ENCODE data around the gene GPR3. TPM values are rescaled to one million over a fixed set of nuclear protein-coding genes. Genes with fewer than 3 reads are reported as not detected.

Gene GPR3
- polyA plus RNA-seq, 1 experiment, result 1.3 TPM

DNA sequence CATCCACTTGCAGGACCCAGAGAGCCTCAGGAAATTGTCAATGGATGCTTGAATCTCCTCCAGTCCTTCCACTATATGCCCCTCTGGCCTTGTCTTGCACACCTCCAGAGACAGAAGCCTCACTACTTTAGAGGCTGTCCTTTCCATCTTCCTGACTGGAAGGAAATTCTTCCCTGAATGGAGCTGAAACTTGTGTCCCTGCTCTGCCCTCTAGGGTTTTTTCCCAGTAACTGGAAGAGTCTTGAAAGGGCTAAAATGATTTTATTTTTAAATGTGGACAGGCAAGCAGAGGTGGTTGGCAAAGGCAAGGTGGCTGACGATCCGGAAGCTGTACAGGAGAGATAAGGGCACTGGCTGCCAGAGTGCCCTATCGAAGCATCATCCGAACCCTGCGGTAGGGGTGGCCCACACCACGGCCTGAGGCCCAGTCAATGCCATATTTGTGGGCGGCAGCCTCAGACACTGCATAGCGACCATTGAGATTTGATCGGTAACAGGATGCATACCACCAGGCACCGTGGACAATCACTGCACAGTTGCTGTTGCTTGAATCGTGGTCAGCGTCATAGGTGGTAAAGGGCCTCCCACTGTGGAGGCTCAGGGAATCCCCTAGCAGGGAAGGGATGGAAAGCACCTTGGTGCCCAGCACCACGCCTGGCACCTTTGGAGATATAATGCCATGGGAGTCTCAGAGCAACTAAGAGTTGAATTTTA lies 23.4 kb upstream of the GPR3 start:
- Histone ChIP-seq H3K27ac (ENCODE audit: low read depth, low read length) (no peak overlapping the region), H3K27me3 (ENCODE audit: control insufficient read depth, insufficient read depth, low read length) (no peaks in the 10 kb centered on the region), H3K4me3 (ENCODE audit: low read depth, low read length) (no peak overlapping the region), H3K9me3 (ENCODE audit: control insufficient read depth, insufficient read depth, low read length) (no peaks in the 10 kb centered on the region; the same call in 1 of the 2 replicates)
- DNase-seq (ENCODE audit: low read depth, low spot score), result no peak
- TF ChIP-seq, protein P1, sequence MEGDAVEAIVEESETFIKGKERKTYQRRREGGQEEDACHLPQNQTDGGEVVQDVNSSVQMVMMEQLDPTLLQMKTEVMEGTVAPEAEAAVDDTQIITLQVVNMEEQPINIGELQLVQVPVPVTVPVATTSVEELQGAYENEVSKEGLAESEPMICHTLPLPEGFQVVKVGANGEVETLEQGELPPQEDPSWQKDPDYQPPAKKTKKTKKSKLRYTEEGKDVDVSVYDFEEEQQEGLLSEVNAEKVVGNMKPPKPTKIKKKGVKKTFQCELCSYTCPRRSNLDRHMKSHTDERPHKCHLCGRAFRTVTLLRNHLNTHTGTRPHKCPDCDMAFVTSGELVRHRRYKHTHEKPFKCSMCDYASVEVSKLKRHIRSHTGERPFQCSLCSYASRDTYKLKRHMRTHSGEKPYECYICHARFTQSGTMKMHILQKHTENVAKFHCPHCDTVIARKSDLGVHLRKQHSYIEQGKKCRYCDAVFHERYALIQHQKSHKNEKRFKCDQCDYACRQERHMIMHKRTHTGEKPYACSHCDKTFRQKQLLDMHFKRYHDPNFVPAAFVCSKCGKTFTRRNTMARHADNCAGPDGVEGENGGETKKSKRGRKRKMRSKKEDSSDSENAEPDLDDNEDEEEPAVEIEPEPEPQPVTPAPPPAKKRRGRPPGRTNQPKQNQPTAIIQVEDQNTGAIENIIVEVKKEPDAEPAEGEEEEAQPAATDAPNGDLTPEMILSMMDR (IDR thresholded peaks at IDR 0.05; ENCODE audit: low read depth, low read length), result peak; percentile 47
- POLR2A ChIA-PET, result no interaction called here
- CTCF ChIA-PET, result interaction anchor here (0.5 to 5.3 kb wide), 6 partner anchors 12 to 253 kb away, joined by 3 to 75 read pairs (median 6); no protein-coding TSS in a partner anchor

DNA sequence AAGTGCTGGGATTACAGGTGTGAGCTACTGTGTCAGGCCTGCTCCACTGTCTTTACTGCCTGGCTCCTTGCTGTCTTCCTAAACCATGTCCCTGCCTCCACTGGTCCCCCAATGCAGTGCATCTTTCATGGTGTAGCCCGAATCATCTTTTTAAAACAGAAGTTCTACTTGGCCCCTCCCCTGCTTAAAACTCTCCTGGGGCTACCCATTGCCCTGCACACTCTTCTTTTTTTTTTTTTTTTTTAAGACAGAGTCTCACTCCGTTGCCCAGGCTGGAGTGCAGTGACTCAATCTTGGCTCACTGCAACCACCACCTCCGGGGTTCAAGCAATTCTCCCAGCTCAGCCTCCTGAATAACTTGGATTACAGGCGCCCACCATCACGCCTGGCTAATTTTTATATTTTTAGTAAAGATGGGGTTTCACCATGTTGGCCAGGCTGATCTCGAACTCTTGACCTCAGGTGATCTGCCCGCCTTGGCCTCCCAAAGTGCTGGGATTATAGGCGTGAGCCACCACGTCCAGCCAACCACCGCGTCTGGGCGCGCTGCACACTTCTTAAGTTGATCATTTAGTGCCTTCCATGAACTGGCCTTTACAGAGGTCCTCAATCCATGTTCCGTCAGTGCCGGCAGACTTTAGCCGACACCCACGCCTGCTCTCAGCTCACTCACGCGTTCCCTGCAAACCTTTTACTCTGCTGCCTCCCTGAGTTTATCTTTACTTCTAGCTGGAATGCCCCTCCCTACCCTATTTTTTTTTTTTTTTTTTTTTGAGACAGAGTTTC lies 20.2 kb upstream of the GPR3 start:
- Histone ChIP-seq H3K27me3 (ENCODE audit: control insufficient read depth, insufficient read depth, low read length) (peaks cover 7% of the 10 kb centered on the region), H3K27ac (ENCODE audit: low read depth, low read length) (no peak overlapping the region), H3K4me3 (ENCODE audit: low read depth, low read length) (no peak overlapping the region), H3K9me3 (ENCODE audit: control insufficient read depth, insufficient read depth, low read length) (no peaks in the 10 kb centered on the region)
- POLR2A ChIA-PET, result no interaction called here
- CTCF ChIA-PET, result interaction anchor here (0.7 to 1.7 kb wide), 4 partner anchors 14 to 40 kb away, joined by 3 to 6 read pairs (median 4); no protein-coding TSS in a partner anchor
- TF ChIP-seq, protein P1 (IDR thresholded peaks at IDR 0.05; ENCODE audit: low read depth, low read length), result no peak
- DNase-seq (ENCODE audit: low read depth, low spot score), result no peak

DNA sequence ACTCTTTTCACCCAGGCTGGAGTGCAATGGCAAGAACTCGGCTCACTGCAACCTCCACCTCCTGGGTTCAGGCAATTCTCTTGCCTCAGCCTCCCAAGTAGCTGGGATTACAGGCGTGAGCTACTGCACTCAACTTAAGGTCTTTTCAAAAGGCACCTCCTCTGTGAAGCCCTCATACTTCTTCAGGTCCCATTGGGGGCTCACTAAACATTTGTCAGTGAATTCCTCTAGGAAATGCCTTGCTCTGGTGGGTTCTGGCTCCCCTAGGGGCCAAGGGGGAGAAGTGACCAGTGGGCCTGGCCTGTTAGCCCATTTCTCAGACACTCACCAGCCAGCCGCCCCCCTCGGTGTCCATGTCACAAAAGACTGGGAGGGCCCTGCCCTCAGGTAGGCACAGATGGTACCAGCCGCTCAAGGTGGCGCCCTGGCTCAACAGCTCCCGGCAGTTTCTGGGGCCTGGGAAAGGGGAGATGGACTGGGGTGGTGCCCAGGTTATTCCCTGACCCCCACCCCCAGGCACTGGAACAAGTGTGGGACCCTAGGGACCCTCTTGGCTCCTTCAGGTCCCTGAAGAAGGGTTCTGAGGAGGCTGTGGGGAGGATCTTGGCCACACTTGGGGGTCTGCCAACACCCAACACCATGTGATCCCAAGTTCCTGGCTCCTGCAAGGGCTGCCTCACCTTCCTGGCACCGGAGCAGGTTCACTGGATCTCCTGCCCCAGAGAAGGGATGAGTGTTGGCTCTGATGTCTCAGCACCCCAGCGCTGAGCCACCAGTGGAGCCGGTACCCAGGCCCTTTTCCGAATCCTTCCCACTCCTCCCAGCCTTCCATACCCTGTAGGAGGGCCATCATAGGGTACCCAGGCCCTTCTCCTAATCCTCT lies 19.4 kb upstream of the GPR3 start:
- Histone ChIP-seq H3K27me3 (ENCODE audit: control insufficient read depth, insufficient read depth, low read length) (peaks cover 7% of the 10 kb centered on the region), H3K27ac (ENCODE audit: low read depth, low read length) (no peak overlapping the region), H3K9me3 (ENCODE audit: control insufficient read depth, insufficient read depth, low read length) (no peaks in the 10 kb centered on the region), H3K4me3 (ENCODE audit: low read depth, low read length) (no peak overlapping the region)
- POLR2A ChIA-PET, result no interaction called here
- CTCF ChIA-PET, result interaction anchor here (0.7 to 1.7 kb wide), 4 partner anchors 13 to 40 kb away, joined by 3 to 6 read pairs (median 4); no protein-coding TSS in a partner anchor
- DNase-seq (ENCODE audit: low read depth, low spot score), result no peak
- TF ChIP-seq, protein P1 (IDR thresholded peaks at IDR 0.05; ENCODE audit: low read depth, low read length), result peak; percentile 46

DNA sequence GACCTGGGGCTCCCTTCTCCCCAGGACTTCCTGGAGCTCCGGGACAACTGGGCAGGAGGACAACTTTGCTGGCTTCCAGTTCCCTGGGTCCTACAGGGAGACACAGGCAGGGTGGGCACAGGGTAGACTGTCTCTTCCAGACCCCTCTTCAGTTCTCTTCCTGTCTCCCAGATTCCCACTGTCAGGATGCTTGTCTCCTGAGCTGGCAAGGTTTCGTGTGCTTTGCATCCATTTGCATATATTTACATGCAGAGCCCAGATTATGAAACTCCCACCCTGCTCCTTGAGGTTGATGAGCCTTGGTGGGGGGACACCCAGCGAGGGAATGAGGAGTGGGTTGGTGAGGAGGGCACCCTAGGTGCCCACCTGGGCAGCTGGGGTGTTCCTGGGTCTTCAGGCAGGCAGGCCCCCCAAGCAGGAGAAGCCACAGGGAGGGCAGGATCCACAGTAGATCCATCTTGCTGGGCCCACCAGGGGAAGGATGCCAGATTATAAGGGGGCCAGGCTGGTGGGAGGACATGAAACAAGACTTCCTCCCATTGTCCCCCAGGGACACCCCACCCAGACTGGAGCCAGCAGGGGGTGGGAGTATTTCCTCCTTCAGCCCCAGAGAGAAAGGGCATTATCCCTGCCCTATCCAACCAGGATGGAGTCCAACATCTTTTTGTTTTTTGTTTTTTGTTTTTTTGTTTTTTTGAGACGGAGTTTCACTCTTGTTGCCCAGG lies 17.9 kb upstream of the GPR3 start, which contains the start of gene FCN3:
Gene FCN3 (minus strand): TSS at position 463 of the 725 bp plus-strand sequence. CDS start 6 bp downstream, at position 457.
- Histone ChIP-seq H3K27me3 (ENCODE audit: control insufficient read depth, insufficient read depth, low read length) (peaks cover 7% of the 10 kb centered on the region), H3K27ac (ENCODE audit: low read depth, low read length) (no peak within 1 kb of the TSS), H3K4me3 (ENCODE audit: low read depth, low read length) (no peak within 1 kb of the TSS), H3K9me3 (ENCODE audit: control insufficient read depth, insufficient read depth, low read length) (no peaks in the 10 kb centered on the region)
- ChIA-PET POLR2A (no interaction called here), CTCF (interaction anchor here (0.7 to 0.9 kb wide), 4 partner anchors 9 to 1107 kb away, joined by 3 read pairs; no protein-coding TSS in a partner anchor)
- TF ChIP-seq, protein P1 (IDR thresholded peaks at IDR 0.05; ENCODE audit: low read depth, low read length), result no peak
- no peak for DNase-seq (ENCODE audit: low read depth, low spot score)
